ENCODE measurements around the gene SLC9A7. TPM values are rescaled to one million over a fixed set of nuclear protein-coding genes. Genes with fewer than 3 reads are reported as not detected.

SLC9A7 gene
- total and polyA plus RNA-seq, 2 of the 13 experiments (the other 11 are each of a cell fraction or from before 2014, with no cell fraction given), result 5.8 to 7.2 TPM

DNA sequence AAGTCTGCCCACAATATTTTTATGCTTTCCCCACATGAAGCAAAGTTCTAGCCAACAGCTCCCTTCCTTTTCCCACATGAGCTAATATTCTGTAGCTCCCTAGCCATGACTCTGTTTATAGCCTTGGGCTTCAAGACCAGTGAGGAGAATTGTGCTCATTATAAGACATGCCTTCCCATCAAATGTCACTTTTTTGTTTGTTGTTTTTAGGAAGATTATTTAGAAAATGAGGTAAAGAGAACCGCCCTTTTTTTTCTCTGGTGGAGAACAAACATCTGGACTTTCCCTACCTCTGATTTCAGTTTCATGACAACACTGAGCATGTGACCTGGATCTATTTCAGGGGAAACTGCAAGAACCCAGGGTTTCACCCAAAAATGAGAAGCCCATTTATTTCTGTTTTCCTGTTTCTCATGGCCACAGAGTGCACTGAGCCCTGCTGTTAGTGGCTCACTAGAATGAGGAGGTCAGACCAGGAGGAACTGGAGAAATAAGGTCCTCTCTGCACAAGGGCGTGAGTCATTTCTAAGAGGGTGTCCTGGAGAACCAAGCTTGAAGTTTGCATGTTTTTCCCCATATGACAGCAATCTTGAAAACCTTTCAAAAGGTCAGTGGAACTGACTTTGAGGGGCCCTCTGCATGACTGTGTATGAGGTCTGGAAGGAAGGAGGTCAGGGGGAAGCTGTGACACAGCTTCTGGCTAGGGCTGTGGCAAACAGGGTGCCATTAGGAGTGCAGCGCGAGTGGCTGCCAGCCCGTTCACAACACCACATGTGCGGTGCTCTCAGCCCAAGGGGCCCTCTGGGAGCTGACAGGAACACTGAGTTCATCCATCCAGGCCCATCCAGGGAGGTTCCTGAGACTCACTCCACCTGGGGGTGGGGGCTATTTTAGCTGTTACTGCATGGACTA lies 130.2 kb downstream of the SLC9A7 start (continued):
- TF ChIP-seq, protein P1, sequence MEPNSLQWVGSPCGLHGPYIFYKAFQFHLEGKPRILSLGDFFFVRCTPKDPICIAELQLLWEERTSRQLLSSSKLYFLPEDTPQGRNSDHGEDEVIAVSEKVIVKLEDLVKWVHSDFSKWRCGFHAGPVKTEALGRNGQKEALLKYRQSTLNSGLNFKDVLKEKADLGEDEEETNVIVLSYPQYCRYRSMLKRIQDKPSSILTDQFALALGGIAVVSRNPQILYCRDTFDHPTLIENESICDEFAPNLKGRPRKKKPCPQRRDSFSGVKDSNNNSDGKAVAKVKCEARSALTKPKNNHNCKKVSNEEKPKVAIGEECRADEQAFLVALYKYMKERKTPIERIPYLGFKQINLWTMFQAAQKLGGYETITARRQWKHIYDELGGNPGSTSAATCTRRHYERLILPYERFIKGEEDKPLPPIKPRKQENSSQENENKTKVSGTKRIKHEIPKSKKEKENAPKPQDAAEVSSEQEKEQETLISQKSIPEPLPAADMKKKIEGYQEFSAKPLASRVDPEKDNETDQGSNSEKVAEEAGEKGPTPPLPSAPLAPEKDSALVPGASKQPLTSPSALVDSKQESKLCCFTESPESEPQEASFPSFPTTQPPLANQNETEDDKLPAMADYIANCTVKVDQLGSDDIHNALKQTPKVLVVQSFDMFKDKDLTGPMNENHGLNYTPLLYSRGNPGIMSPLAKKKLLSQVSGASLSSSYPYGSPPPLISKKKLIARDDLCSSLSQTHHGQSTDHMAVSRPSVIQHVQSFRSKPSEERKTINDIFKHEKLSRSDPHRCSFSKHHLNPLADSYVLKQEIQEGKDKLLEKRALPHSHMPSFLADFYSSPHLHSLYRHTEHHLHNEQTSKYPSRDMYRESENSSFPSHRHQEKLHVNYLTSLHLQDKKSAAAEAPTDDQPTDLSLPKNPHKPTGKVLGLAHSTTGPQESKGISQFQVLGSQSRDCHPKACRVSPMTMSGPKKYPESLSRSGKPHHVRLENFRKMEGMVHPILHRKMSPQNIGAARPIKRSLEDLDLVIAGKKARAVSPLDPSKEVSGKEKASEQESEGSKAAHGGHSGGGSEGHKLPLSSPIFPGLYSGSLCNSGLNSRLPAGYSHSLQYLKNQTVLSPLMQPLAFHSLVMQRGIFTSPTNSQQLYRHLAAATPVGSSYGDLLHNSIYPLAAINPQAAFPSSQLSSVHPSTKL (CRISPR knock-in tag; IDR thresholded peaks at IDR 0.05), result no peak

- ATAC-seq (no peak), FAIRE-seq (no peak), DNase-seq (ENCODE audit: low spot score) (no peak)
- no peaks in the 10 kb centered on the region for H3K9me3 ChIP-seq (ENCODE audit: low read length)
- no peaks in the 10 kb centered on the region for H3K36me3 ChIP-seq (replicated peaks in 1 of 2; ENCODE audit: control insufficient read depth in 1 of 2, insufficient read depth in 2 of 2, low read length in 2 of 2)
- no peaks in the 10 kb centered on the region for H3K27me3 ChIP-seq (ENCODE audit: control insufficient read depth in 1 of 2, insufficient read depth in 2 of 2, low read length in 2 of 2)
- H4K20me1 ChIP-seq (ENCODE audit: insufficient read depth, low read length), result no peaks in the 10 kb centered on the region
- no peak overlapping the region for H3K27ac ChIP-seq (ENCODE audit: extremely low read length, insufficient read depth, low read length)
- no peak overlapping the region for H3K4me2 ChIP-seq (ENCODE audit: low read depth, low read length)
- H3K79me2 ChIP-seq (ENCODE audit: insufficient read depth, low read length), result no peaks in the 10 kb centered on the region
- H3K9ac ChIP-seq (ENCODE audit: insufficient read depth, low read depth, low read length), result no peak overlapping the region
- peaks cover 12% of the 10 kb centered on the region for H3K4me1 ChIP-seq (ENCODE audit: insufficient read depth, low read length)
- WGBS (ENCODE audit: low lambda C conversion rate), result 88% methylated on average over 9 of the region's 10 CpGs
- TF ChIP-seq ZBTB7A (CRISPR knock-in tag; IDR thresholded peaks at IDR 0.05) (no peak), ZNF24 (IDR thresholded peaks at IDR 0.05) (no peak), E2F1 (CRISPR knock-in tag; IDR thresholded peaks at IDR 0.05) (no peak), AGO1 (IDR thresholded peaks at IDR 0.05; ENCODE audit: low read depth, low read length, poor library complexity, severe bottlenecking) (no peak)
- TF ChIP-seq, protein P2, sequence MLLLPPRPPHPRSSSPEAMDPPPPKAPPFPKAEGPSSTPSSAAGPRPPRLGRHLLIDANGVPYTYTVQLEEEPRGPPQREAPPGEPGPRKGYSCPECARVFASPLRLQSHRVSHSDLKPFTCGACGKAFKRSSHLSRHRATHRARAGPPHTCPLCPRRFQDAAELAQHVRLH (CRISPR knock-in tag; IDR thresholded peaks at IDR 0.05; ENCODE audit: borderline replicate concordance, low read depth), result no peak
- POLR2A ChIA-PET, result no interaction called here
- H3K4me3 ChIP-seq (replicated peaks in 1 of 3; ENCODE audit: insufficient read depth in 1 of 3, low read depth in 2 of 3, low read length in 3 of 3), result no peak overlapping the region
- intact Hi-C loops (cut with micrococcal nuclease; ENCODE audit: unreplicated experiment) (no loop called here), in situ Hi-C loops (cut with HindIII; ENCODE audit: extremely low pct_ligation_motif_present, low pct_unique_long_range_greater_than_20kb) (no loop called here)
- BruUV-seq (replicated peaks), result no TSS peak
- CTCF ChIA-PET (ENCODE audit: low intra/inter-chr PET ratio, low total read pairs), result no interaction called here
- H2AFZ ChIP-seq (ENCODE audit: low read length), result no peak overlapping the region
These were observed 131.1 kb downstream of the SLC9A7 start for GRCh38 chrX:46627711-46628419.

Measured in HepG2 (cell line).